ENCODE results near the gene CPPED1. TPM values are rescaled to one million over a fixed set of nuclear protein-coding genes. Genes with fewer than 3 reads are reported as not detected.

The CPPED1 gene
- total and polyA plus RNA-seq, 2 experiments from 2014 or later = 27.2 to 28.6 TPM

DNA sequence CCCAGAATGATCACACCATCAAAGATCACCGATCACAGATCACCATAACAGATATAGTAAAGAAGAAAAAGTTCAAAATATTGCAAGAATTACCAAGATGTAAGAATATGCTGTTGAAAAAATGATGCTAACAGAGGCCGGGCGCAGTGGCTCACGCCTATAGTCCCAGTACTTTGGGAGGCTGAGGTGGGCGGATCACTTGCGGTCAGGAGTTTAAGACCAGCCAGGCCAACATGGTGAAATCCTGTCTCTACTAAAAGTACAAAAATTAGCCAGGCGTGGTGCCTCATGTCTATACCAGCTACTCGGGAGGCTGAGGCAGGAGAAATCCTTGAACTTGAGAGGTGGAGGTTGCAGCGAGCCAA lies 53.2 kb downstream of the CPPED1 start:
- H3K36me3 ChIP-seq (replicated peaks; ENCODE audit: insufficient read depth, low read depth) = no peaks in the 10 kb centered on the region
- 93% methylated on average over 9 of the region's 9 CpGs for WGBS (ENCODE audit: low lambda C conversion rate, missing lambda C conversion rate)
- H3K4me2 ChIP-seq = no peak overlapping the region
- no peaks in the 10 kb centered on the region for H3K79me2 ChIP-seq
- H3K9me3 ChIP-seq (ENCODE audit: low read depth) = no peaks in the 10 kb centered on the region
- no peak overlapping the region for H3K27ac ChIP-seq
- H2AFZ ChIP-seq = no peak overlapping the region
- H3K4me3 ChIP-seq = no peak overlapping the region
- no peaks in the 10 kb centered on the region for H4K20me1 ChIP-seq (ENCODE audit: insufficient read depth, poor library complexity, severe bottlenecking)
- DNase-seq (ENCODE audit: low spot score) = no peak
- no peak for TF ChIP-seq EZH2phosphoT487 (IDR thresholded peaks at IDR 0.05; ENCODE audit: low read depth, severe bottlenecking, unreplicated experiment)
- no peak for TF ChIP-seq CTCF (IDR thresholded peaks at IDR 0.05; ENCODE audit: poor library complexity)
- no peak for TF ChIP-seq EZH2 (IDR thresholded peaks at IDR 0.05; ENCODE audit: borderline replicate concordance)
- no peaks in the 10 kb centered on the region for H3K9me2 ChIP-seq (replicated peaks; ENCODE audit: insufficient read depth)
- H3K4me1 ChIP-seq (ENCODE audit: insufficient read depth) = no peaks in the 10 kb centered on the region
- no peaks in the 10 kb centered on the region for H3K27me3 ChIP-seq

- DNase-seq (ENCODE audit: low spot score) = no peak
- Histone ChIP-seq H3K9me2 (replicated peaks; ENCODE audit: insufficient read depth) (no peaks in the 10 kb centered on the region), H2AFZ (no peak overlapping the region), H4K20me1 (ENCODE audit: insufficient read depth, poor library complexity, severe bottlenecking) (no peaks in the 10 kb centered on the region), H3K9me3 (ENCODE audit: low read depth) (no peaks in the 10 kb centered on the region), H3K27ac (no peak overlapping the region), H3K4me1 (ENCODE audit: insufficient read depth) (no peaks in the 10 kb centered on the region), H3K27me3 (no peaks in the 10 kb centered on the region), H3K4me3 (no peak overlapping the region), H3K36me3 (replicated peaks; ENCODE audit: insufficient read depth, low read depth) (no peaks in the 10 kb centered on the region), H3K4me2 (no peak overlapping the region), H3K79me2 (no peaks in the 10 kb centered on the region)
- TF ChIP-seq CTCF (IDR thresholded peaks at IDR 0.05; ENCODE audit: poor library complexity) (no peak), EZH2phosphoT487 (IDR thresholded peaks at IDR 0.05; ENCODE audit: low read depth, severe bottlenecking, unreplicated experiment) (no peak), EZH2 (IDR thresholded peaks at IDR 0.05; ENCODE audit: borderline replicate concordance) (no peak)
- 97% methylated on average over 2 of the region's 2 CpGs for WGBS (ENCODE audit: low lambda C conversion rate, missing lambda C conversion rate)
These were observed 54.6 kb downstream of the CPPED1 start for GRCh38 chr16:12749076-12749475.

GRCh38 chr16:12747827-12748226 lies 55.9 kb downstream of the CPPED1 start:
- TF ChIP-seq EZH2 (IDR thresholded peaks at IDR 0.05; ENCODE audit: borderline replicate concordance) = no peak
- TF ChIP-seq EZH2phosphoT487 (IDR thresholded peaks at IDR 0.05; ENCODE audit: low read depth, severe bottlenecking, unreplicated experiment) = no peak
- no peak for TF ChIP-seq CTCF (IDR thresholded peaks at IDR 0.05; ENCODE audit: poor library complexity)
- DNase-seq (ENCODE audit: low spot score) = no peak
- Histone ChIP-seq H4K20me1 (ENCODE audit: insufficient read depth, poor library complexity, severe bottlenecking) (no peaks in the 10 kb centered on the region), H3K36me3 (replicated peaks; ENCODE audit: insufficient read depth, low read depth) (no peaks in the 10 kb centered on the region), H3K9me2 (replicated peaks; ENCODE audit: insufficient read depth) (no peaks in the 10 kb centered on the region), H3K4me3 (no peak overlapping the region), H3K4me2 (no peak overlapping the region), H2AFZ (no peak overlapping the region), H3K4me1 (ENCODE audit: insufficient read depth) (no peaks in the 10 kb centered on the region), H3K9me3 (ENCODE audit: low read depth) (no peaks in the 10 kb centered on the region), H3K27me3 (no peaks in the 10 kb centered on the region), H3K79me2 (no peaks in the 10 kb centered on the region), H3K27ac (no peak overlapping the region)
- WGBS (ENCODE audit: low lambda C conversion rate, missing lambda C conversion rate) = 98% methylated on average over 7 of the region's 7 CpGs

GRCh38 chr16:12747261-12747660 lies 56.4 kb downstream of the CPPED1 start:
- Histone ChIP-seq H2AFZ (no peak overlapping the region), H3K27ac (no peak overlapping the region), H3K4me2 (no peak overlapping the region), H3K4me1 (ENCODE audit: insufficient read depth) (no peaks in the 10 kb centered on the region), H3K36me3 (replicated peaks; ENCODE audit: insufficient read depth, low read depth) (no peaks in the 10 kb centered on the region), H3K9me3 (ENCODE audit: low read depth) (no peaks in the 10 kb centered on the region), H3K4me3 (no peak overlapping the region), H3K27me3 (no peaks in the 10 kb centered on the region), H4K20me1 (ENCODE audit: insufficient read depth, poor library complexity, severe bottlenecking) (no peaks in the 10 kb centered on the region), H3K9me2 (replicated peaks; ENCODE audit: insufficient read depth) (no peaks in the 10 kb centered on the region), H3K79me2 (no peaks in the 10 kb centered on the region)
- DNase-seq (ENCODE audit: low spot score) = no peak
- TF ChIP-seq EZH2 (IDR thresholded peaks at IDR 0.05; ENCODE audit: borderline replicate concordance) = no peak
- no peak for TF ChIP-seq CTCF (IDR thresholded peaks at IDR 0.05; ENCODE audit: poor library complexity)
- TF ChIP-seq EZH2phosphoT487 (IDR thresholded peaks at IDR 0.05; ENCODE audit: low read depth, severe bottlenecking, unreplicated experiment) = no peak
- 100% methylated on average over 2 of the region's 2 CpGs for WGBS (ENCODE audit: low lambda C conversion rate, missing lambda C conversion rate)

Measured in hepatocyte (in vitro differentiated cells).